Activated CD4-positive, CD25-positive, alpha-beta regulatory T cell treated with anti-CD3 and anti-CD28 coated beads, Interleukin-2, amount 50 U/mL, for 24 hours (primary cell): ENCODE data around the gene DNAH12.
A peak's percentile ranks its signal among the peaks of the same experiment; 100 is the strongest.
"Not testable (repeated sequence)": the region's sequence is repeated elsewhere in the genome, so short reads cannot be mapped to it uniquely, and the experiment has no call there.

ENCODE experiments used
- ATAC-seq, 2 donors: fragments of 150-1000 bp; cut with Tn5 transposase; one replicate each; pipeline ENCODE4 v1.10.0; 2021; ENCODE audit warnings: mild to moderate bottlenecking in 1 of 2, moderate library complexity in 1 of 2

DNAH12 gene

GRCh38 chr3:57409471-57409870, 134.7 kb downstream of the DNAH12 start:
- no peak for ATAC-seq

- ATAC-seq: no peak
These were observed 141.5 kb downstream of the DNAH12 start for GRCh38 chr3:57402675-57403074.

GRCh38 chr3:57397175-57398026, 146.7 kb downstream of the DNAH12 start:
- ATAC-seq: peak; percentile 86 to 91

GRCh38 chr3:57393977-57394376, 150.2 kb downstream of the DNAH12 start:
- ATAC-seq: no peak

GRCh38 chr3:57391767-57392166, 152.4 kb downstream of the DNAH12 start:
- ATAC-seq: no peak

GRCh38 chr3:57389271-57389670, 154.9 kb downstream of the DNAH12 start:
- no peak for ATAC-seq

GRCh38 chr3:57386307-57386706, 157.8 kb downstream of the DNAH12 start:
- ATAC-seq: no peak

GRCh38 chr3:57385498-57385897, 158.6 kb downstream of the DNAH12 start:
- no peak for ATAC-seq

- ATAC-seq: no peak
These were observed 160.3 kb downstream of the DNAH12 start for GRCh38 chr3:57383838-57384237.

- no peak for ATAC-seq
These were observed 160.7 kb downstream of the DNAH12 start for GRCh38 chr3:57383406-57383805.

- no peak for ATAC-seq
These were observed 161.2 kb downstream of the DNAH12 start for GRCh38 chr3:57382933-57383332.

GRCh38 chr3:57370341-57370740, 173.8 kb downstream of the DNAH12 start:
- no peak for ATAC-seq

GRCh38 chr3:57365089-57365488, 179.1 kb downstream of the DNAH12 start:
- ATAC-seq: not testable (repeated sequence)

GRCh38 chr3:57356275-57356674, 187.9 kb downstream of the DNAH12 start:
- ATAC-seq: not testable (repeated sequence)

- ATAC-seq: no peak
These were observed 189.4 kb downstream of the DNAH12 start for GRCh38 chr3:57354768-57355167.

GRCh38 chr3:57350271-57350670, 193.9 kb downstream of the DNAH12 start:
- no peak for ATAC-seq

GRCh38 chr3:57339071-57339642, 205.0 kb downstream of the DNAH12 start:
- ATAC-seq: not testable (repeated sequence)

GRCh38 chr3:57338272-57339070, 205.7 kb downstream of the DNAH12 start:
- not testable (repeated sequence) for ATAC-seq

- ATAC-seq: no peak
These were observed 208.7 kb downstream of the DNAH12 start for GRCh38 chr3:57335283-57335938.

- ATAC-seq: no peak
These were observed 213.0 kb downstream of the DNAH12 start for GRCh38 chr3:57331078-57331610.

GRCh38 chr3:57326498-57326897, 217.6 kb downstream of the DNAH12 start:
- ATAC-seq: not testable (repeated sequence)

- ATAC-seq: no peak
These were observed 229.9 kb downstream of the DNAH12 start for GRCh38 chr3:57314204-57314603.
